Neural cell (in vitro differentiated cells): Measurements from ENCODE around the gene RNGTT.

Source experiments
- CTCF ChIP-seq: fragments of 450-650 bp; IDR thresholded peaks from 2 replicates; pipeline ENCODE4 v1.5.1; 2014; ENCODE audit warnings: antibody characterized with exemption, mild to moderate bottlenecking, moderate library complexity; ENCODE audit not compliant: poor library complexity, severe bottlenecking
- EZH2 ChIP-seq: fragments of 200-600, 300-800 bp; shearing (Covaris generic), sonication (generic); IDR thresholded peaks from 2 replicates; pipeline ENCODE4 v1.6.1; 2014; ENCODE audit warnings: antibody characterized with exemption, low read length, borderline replicate concordance, mild to moderate bottlenecking; ENCODE audit not compliant: insufficient read depth, poor library complexity, severe bottlenecking
- REST ChIP-seq: IDR thresholded peaks from 2 replicates; pipeline ENCODE4 v1.6.1; 2012; ENCODE audit warnings: borderline replicate concordance

DNA sequence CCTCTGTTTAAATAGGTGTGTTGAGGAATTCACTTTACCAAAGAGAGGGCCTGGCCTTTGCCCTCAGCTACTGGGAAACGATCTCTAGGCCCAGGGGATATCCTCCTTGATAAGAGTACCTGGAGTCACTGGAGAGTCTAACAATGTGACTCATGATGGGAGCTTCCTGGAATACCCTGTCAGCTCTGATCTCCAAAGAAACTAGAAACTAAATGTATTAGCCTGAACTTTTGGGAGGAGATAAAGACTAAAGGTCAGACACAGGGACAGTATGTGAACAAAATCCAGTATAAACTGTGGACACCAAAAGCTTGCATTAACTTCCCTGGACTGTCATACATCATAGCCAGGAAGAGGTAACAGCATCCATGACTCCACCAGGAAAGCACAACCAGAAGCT is 148.5 kb downstream of the RNGTT start:
- no peak for TF ChIP-seq EZH2
- TF ChIP-seq CTCF, result no peak
- no peak for TF ChIP-seq REST
